Osteoblast (primary cell): ENCODE results near the gene DGKD. TPM values are rescaled to one million over a fixed set of nuclear protein-coding genes. Genes with fewer than 3 reads are reported as not detected.

Experiments used
- DNase-seq: peaks from one replicate; pipeline ENCODE4 v3.0.0; 2011; ENCODE audit warnings: low spot score, mixed read lengths; ENCODE audit not compliant: insufficient read length; ENCODE audit errors: missing footprints
- H2AFZ ChIP-seq: 2 replicates; pipeline ENCODE4 v1.6.0; 2011; ENCODE audit warnings: mild to moderate bottlenecking, low read length
- H3K27ac ChIP-seq: 2 replicates; pipeline ENCODE4 v1.5.1; 2011; ENCODE audit warnings: mild to moderate bottlenecking, low read depth, low read length, moderate library complexity
- H3K27me3 ChIP-seq: 2 replicates; pipeline ENCODE4 v1.6.0; 2012; ENCODE audit warnings: mild to moderate bottlenecking, control low read depth, inconsistent platforms, low read length, moderate library complexity; ENCODE audit not compliant: insufficient read depth
- H3K36me3 ChIP-seq: 2 replicates; pipeline ENCODE4 v1.5.1; 2011; ENCODE audit warnings: mild to moderate bottlenecking, low read length, control low read depth, moderate library complexity; ENCODE audit not compliant: insufficient read depth
- H3K4me1 ChIP-seq: 2 replicates; pipeline ENCODE4 v1.5.1; 2011; ENCODE audit warnings: mild to moderate bottlenecking, low read length, control low read depth, moderate library complexity; ENCODE audit not compliant: insufficient read depth
- H3K4me2 ChIP-seq: 2 replicates; pipeline ENCODE4 v1.6.0; 2011; ENCODE audit warnings: mild to moderate bottlenecking, low read length; ENCODE audit not compliant: insufficient read depth
- H3K4me3 ChIP-seq: fragments of 200-600 bp; sonication (generic); 3 replicates; pipeline ENCODE4 v1.5.1; 2012; ENCODE audit warnings: mild to moderate bottlenecking, low read length, inconsistent platforms; ENCODE audit not compliant: insufficient read depth
- H3K79me2 ChIP-seq: 2 replicates; pipeline ENCODE4 v1.6.0; 2012; ENCODE audit warnings: mild to moderate bottlenecking, low read length, control low read depth, inconsistent platforms; ENCODE audit not compliant: insufficient read depth
- H3K9me3 ChIP-seq: 2 replicates; pipeline ENCODE4 v1.5.1; 2011; ENCODE audit warnings: low read depth, low read length, control low read depth
- H4K20me1 ChIP-seq: 2 replicates; pipeline ENCODE4 v1.6.0; 2012; ENCODE audit warnings: mild to moderate bottlenecking, low read length, control low read depth; ENCODE audit not compliant: insufficient read depth
- total RNA-seq: library from RNA; depleted of rRNA; stranded (reverse); fragments of >200 nt; gene quantifications from 2 replicates; pipeline ENCODE4 v1.2.3, GENCODE V29; 2012
- TF ChIP-seq, protein P1 (sequence below): IDR thresholded peaks from 2 replicates; pipeline ENCODE4 v1.5.1; 2011; ENCODE audit warnings: mild to moderate bottlenecking, low read depth, low read length, moderate library complexity; ENCODE audit errors: extremely low read depth

DGKD gene
- total RNA-seq, 1 donor: 6.5 TPM

DNA sequence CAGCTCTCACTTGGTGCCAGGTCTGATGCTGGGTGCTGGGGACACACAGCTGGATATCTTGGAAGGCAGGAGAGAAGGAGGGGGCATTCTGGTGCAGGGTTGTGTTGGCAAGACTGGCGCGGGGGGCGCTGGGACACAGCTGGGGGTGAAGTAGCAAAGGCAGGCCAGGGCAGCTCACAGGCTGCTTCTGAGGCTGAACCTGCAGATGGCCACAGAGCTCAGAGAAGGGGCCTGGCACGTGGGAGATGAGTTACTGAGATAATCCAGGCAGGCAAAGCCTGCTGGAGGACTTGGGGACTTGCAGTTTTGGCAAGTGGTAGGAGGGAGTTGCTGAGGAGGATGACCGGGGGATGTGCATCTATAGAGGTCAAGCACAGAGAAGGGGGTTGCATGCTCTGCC, 16.2 kb upstream of the DGKD start:
- H3K4me3 ChIP-seq: no peak overlapping the region
- DNase-seq: no peak
- H3K27ac ChIP-seq: no peak overlapping the region

DNA sequence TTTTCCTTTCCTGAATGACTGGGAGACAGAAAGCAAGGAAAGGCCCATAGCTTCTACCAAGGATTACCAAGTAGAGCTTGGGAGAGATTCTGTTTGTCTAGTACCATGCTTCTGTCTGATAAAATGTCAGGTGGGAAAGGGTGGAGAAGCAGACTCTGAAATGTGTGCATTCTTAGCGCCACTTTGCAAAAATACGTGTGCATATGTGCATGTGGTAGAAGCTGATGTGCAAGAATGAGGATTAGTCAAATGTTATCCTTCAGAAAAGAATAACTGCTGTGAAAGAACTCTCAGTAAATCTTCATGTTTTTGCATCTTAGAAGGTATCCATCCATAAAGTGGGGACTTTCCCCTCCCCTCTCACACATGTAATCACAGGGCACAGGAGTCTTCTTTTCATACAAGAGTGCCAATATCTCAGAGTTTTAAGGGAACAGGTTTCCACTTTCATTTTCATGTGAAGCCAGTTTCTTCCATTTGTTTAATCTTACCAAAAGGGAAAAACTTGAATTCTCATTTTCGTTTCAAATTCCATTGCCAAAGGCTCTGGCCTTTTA, 15.4 kb upstream of the DGKD start:
- Histone ChIP-seq H3K27ac (no peak overlapping the region), H3K4me3 (no peak overlapping the region), H3K27me3 (peaks cover 20% of the 10 kb centered on the region), H3K4me2 (no peak overlapping the region), H3K9me3 (no peaks in the 10 kb centered on the region), H2AFZ (no peak overlapping the region), H3K79me2 (no peaks in the 10 kb centered on the region), H3K36me3 (no peaks in the 10 kb centered on the region), H4K20me1 (no peaks in the 10 kb centered on the region), H3K4me1 (no peaks in the 10 kb centered on the region)
- no peak for DNase-seq
- TF ChIP-seq, protein P1, sequence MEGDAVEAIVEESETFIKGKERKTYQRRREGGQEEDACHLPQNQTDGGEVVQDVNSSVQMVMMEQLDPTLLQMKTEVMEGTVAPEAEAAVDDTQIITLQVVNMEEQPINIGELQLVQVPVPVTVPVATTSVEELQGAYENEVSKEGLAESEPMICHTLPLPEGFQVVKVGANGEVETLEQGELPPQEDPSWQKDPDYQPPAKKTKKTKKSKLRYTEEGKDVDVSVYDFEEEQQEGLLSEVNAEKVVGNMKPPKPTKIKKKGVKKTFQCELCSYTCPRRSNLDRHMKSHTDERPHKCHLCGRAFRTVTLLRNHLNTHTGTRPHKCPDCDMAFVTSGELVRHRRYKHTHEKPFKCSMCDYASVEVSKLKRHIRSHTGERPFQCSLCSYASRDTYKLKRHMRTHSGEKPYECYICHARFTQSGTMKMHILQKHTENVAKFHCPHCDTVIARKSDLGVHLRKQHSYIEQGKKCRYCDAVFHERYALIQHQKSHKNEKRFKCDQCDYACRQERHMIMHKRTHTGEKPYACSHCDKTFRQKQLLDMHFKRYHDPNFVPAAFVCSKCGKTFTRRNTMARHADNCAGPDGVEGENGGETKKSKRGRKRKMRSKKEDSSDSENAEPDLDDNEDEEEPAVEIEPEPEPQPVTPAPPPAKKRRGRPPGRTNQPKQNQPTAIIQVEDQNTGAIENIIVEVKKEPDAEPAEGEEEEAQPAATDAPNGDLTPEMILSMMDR: no peak

More for the DNA sequence above, 16.2 kb upstream of the DGKD start:
- H3K27me3 ChIP-seq: peaks cover 23% of the 10 kb centered on the region
- TF ChIP-seq, protein P1: no peak
- no peaks in the 10 kb centered on the region for H3K9me3 ChIP-seq
- no peaks in the 10 kb centered on the region for H3K36me3 ChIP-seq
- H3K79me2 ChIP-seq: no peaks in the 10 kb centered on the region
- no peaks in the 10 kb centered on the region for H3K4me1 ChIP-seq
- H4K20me1 ChIP-seq: no peaks in the 10 kb centered on the region
- no peak overlapping the region for H3K4me2 ChIP-seq
- no peak overlapping the region for H2AFZ ChIP-seq

DNA sequence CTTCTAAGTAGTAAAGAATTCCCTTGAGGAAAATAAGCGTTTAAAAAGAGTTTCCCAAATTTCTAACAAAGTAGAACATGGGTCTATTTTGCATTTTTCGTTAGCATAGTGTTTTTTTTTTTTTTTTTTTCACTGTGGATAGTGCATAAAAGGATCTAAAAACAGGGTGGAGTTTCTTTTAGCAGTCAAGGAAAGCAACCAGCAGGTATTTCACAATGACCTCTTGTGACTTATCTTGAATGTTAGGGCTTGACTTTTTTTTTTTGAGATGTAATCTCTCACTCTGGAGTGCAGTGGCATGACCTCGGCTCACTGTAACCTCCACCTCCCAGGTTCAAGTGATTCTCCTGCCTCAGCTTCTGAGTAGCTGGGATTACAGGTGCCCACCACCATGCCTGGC, 14.9 kb upstream of the DGKD start:
- no peaks in the 10 kb centered on the region for H4K20me1 ChIP-seq
- H3K79me2 ChIP-seq: no peaks in the 10 kb centered on the region
- H3K27ac ChIP-seq: no peak overlapping the region
- H3K4me3 ChIP-seq: no peak overlapping the region
- TF ChIP-seq, protein P1: no peak
- no peaks in the 10 kb centered on the region for H3K9me3 ChIP-seq
- DNase-seq: no peak
- no peaks in the 10 kb centered on the region for H3K36me3 ChIP-seq
- peaks cover 15% of the 10 kb centered on the region for H3K27me3 ChIP-seq
- H3K4me2 ChIP-seq: no peak overlapping the region
- H2AFZ ChIP-seq: no peak overlapping the region
- no peaks in the 10 kb centered on the region for H3K4me1 ChIP-seq

DNA sequence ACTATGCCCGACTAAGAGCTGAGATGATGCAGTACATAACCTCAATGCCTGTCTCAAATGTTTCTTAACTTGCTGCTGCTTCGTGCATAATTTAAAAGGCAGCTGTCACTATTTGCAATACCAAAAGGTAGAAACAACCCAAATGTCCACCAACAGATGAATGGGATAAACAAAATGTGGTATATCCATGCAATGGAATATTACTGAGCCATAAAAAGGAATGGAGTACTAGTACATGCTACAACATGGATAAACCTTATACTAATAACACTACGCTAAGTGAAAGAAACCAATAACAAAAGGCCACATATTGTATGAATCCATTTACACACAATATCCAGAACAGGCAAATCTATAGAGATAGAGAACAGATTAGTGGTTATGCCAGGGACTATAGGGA, 13.0 kb upstream of the DGKD start:
- Histone ChIP-seq H4K20me1 (no peaks in the 10 kb centered on the region), H3K4me2 (no peak overlapping the region), H2AFZ (no peak overlapping the region), H3K4me3 (no peak overlapping the region), H3K27ac (no peak overlapping the region), H3K36me3 (no peaks in the 10 kb centered on the region), H3K27me3 (peaks cover 10% of the 10 kb centered on the region), H3K9me3 (no peaks in the 10 kb centered on the region), H3K79me2 (no peaks in the 10 kb centered on the region), H3K4me1 (no peaks in the 10 kb centered on the region)
- DNase-seq: no peak
- TF ChIP-seq, protein P1: no peak
